Left ventricle myocardium inferior (tissue), 1 donor: Measurements from ENCODE around the gene PPP6R2. TPM values are rescaled to one million over a fixed set of nuclear protein-coding genes. Genes with fewer than 3 reads are reported as not detected.

ENCODE experiments used
- DNase-seq: peaks from one replicate; pipeline ENCODE4 v3.0.0-alpha.2; 2020
- H3K27ac ChIP-seq: fragments of 200-600 bp; replicated peaks from 2 replicates; pipeline ENCODE4 v1.8.0; 2021
- H3K27me3 ChIP-seq: fragments of 200-600 bp; 2 replicates; pipeline ENCODE4 v1.8.0; 2021; ENCODE audit warnings: low read depth
- H3K36me3 ChIP-seq: fragments of 200-600 bp; 2 replicates; pipeline ENCODE4 v1.8.0; 2021
- H3K4me1 ChIP-seq: fragments of 200-600 bp; 2 replicates; pipeline ENCODE4 v1.8.0; 2021
- H3K4me3 ChIP-seq: fragments of 200-600 bp; 2 replicates; pipeline ENCODE4 v1.8.0; 2021; ENCODE audit warnings: mild to moderate bottlenecking, moderate library complexity
- H3K9me3 ChIP-seq: fragments of 200-600 bp; replicated peaks from 2 replicates; pipeline ENCODE4 v1.8.0; 2021
- intact Hi-C: fragments of 100-400 bp; cut with micrococcal nuclease; formaldehyde crosslinking; loops from one replicate; pipeline ENCODE4 v1.11.0; 2022
- total RNA-seq: library from RNA; stranded (reverse); fragmentation: NEBNext Ultra II Directional; extraction: Animal tissue kit (Norgen Biotek cat#: 25700); gene quantifications from one replicate; pipeline ENCODE4 v1.2.1, GENCODE V29; 2021
- TF ChIP-seq, protein P1 (sequence below): fragments of 200-600 bp; IDR thresholded peaks from 2 replicates; pipeline ENCODE4 v1.8.0; 2021; ENCODE audit warnings: antibody characterized with exemption, mild to moderate bottlenecking, borderline replicate concordance
- donor health status: DM: no; HTN: yes; CAD: no; lungs with severe emphysema.

PPP6R2 gene
- total RNA-seq, 1 donor from 2014 or later, result 38.6 TPM

DNA sequence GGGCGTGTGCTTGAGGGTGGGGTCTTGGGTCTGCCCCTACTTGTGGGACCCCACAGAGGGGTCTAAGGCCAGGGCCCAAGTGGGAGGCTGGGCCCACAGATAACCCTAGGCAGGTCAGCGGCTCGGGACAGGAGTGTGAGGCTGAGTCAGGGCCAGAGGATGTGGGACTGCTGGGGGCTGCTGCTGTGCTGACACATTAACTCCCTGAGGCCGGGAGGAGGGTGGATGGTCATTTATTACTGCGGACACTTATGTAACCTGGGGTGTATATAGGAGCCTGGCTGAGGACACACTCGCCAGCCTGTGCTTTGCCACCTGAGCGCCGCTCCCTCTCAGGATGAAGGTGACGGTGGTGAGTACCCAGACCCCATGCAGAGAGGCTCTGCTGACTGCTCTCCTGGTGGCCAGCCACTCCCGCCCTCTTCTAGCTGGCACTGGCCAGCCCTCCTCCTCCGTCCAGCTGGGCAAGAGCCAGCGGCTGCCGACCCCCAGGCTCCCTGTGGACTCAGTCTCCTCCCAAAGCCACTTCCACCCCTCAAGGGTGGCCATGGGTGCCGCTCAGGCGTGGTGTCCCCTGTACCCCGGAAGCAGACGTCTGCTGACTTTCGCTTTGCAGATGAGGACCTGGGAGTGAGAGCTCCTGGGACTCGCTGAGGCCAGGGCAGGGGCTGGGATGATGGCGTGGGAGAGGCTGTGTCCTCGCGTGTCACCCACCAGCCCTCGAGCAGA, 143.6 kb downstream of the PPP6R2 start, which contains the start of gene MIOX:
TSS of gene MIOX (plus strand) at position 299 of the 729 bp plus-strand sequence. CDS start at position 338, 39 bp downstream.
- intact Hi-C loops, result no loop called here
- DNase-seq, result no peak

DNA sequence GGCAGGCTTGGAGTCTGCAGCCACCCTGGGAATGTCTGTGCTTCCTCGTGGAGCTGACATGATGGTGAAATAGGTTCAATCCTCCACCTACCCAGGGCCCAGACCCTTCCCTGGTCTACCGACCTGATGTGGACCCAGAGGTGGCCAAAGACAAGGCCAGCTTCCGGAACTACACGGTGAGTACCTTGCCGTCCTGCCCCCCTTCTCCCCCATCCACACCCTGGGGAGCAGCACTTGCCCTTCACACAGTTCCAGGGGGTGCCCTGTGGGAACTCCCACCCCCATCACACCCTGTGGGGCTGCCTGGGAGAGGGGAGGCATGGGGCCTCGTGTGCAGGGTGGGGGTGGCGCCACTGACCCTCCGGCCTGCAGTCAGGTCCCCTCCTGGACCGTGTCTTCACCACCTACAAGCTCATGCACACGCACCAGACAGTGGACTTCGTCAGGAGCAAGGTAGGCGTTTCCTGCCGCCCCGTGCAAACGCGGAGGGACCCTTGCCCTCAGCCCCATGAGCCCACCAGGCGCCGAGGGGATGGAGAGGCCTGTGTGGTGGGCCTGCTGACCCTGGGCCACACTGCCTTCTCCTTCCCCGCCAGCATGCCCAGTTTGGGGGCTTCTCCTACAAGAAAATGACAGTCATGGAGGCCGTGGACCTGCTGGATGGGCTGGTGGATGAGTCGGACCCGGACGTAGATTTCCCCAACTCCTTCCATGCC, 144.3 kb downstream of the PPP6R2 start:
- DNase-seq, result no peak
- Histone ChIP-seq H3K27me3 (peaks cover 72% of the 10 kb centered on the region), H3K9me3 (no peaks in the 10 kb centered on the region), H3K27ac (no peak overlapping the region), H3K4me3 (no peak overlapping the region), H3K4me1 (no peaks in the 10 kb centered on the region), H3K36me3 (no peaks in the 10 kb centered on the region)
- intact Hi-C loops, result no loop called here
- TF ChIP-seq, protein P1, sequence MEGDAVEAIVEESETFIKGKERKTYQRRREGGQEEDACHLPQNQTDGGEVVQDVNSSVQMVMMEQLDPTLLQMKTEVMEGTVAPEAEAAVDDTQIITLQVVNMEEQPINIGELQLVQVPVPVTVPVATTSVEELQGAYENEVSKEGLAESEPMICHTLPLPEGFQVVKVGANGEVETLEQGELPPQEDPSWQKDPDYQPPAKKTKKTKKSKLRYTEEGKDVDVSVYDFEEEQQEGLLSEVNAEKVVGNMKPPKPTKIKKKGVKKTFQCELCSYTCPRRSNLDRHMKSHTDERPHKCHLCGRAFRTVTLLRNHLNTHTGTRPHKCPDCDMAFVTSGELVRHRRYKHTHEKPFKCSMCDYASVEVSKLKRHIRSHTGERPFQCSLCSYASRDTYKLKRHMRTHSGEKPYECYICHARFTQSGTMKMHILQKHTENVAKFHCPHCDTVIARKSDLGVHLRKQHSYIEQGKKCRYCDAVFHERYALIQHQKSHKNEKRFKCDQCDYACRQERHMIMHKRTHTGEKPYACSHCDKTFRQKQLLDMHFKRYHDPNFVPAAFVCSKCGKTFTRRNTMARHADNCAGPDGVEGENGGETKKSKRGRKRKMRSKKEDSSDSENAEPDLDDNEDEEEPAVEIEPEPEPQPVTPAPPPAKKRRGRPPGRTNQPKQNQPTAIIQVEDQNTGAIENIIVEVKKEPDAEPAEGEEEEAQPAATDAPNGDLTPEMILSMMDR, result no peak

More for the DNA sequence above, 143.6 kb downstream of the PPP6R2 start, which contains the start of gene MIOX:
- peaks cover 6% of the 10 kb centered on the region for H3K4me1 ChIP-seq
- H3K9me3 ChIP-seq, result no peaks in the 10 kb centered on the region
- H3K4me3 ChIP-seq, result no peak within 1 kb of the TSS
- H3K27ac ChIP-seq, result no peak within 1 kb of the TSS
- peaks cover 79% of the 10 kb centered on the region for H3K27me3 ChIP-seq
- H3K36me3 ChIP-seq, result no peaks in the 10 kb centered on the region
- TF ChIP-seq, protein P1, result no peak

DNA sequence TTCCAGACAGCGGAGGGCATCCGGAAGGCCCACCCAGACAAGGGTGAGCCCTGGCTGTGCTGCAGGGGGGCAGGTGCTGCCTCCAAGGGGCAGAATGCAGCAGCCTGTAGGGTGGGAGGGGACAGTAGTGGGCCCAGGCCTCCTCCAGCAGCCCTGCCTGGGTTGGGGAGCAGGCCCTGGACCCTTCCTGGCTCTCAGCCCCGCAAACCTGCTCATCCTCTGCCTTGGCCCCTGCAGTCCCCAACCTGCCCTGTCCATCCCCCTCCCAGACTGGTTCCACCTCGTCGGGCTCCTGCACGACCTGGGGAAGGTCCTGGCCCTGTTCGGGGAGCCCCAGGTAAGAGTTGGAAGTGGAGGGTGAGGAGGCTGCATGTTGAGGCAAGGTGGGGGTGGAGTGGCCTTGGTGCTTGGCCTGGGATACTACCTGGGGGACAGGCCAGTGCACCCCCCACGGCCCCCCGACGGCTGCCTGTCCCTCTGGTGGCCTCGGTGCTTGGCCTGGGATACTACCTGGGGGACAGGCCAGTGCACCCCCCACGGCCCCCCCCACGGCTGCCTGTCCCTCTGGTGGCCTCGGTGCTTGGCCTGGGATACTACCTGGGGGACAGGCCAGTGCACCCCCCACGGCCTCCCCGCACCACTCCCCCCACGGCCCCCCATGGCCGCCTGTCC, 145.0 kb downstream of the PPP6R2 start:
- no peak for DNase-seq
- peaks cover 65% of the 10 kb centered on the region for H3K27me3 ChIP-seq
- H3K36me3 ChIP-seq, result no peaks in the 10 kb centered on the region
- no peak overlapping the region for H3K27ac ChIP-seq
- TF ChIP-seq, protein P1, result no peak
- no peak overlapping the region for H3K4me3 ChIP-seq
- H3K4me1 ChIP-seq, result no peaks in the 10 kb centered on the region
- intact Hi-C loops, result no loop called here
- H3K9me3 ChIP-seq, result no peaks in the 10 kb centered on the region

DNA sequence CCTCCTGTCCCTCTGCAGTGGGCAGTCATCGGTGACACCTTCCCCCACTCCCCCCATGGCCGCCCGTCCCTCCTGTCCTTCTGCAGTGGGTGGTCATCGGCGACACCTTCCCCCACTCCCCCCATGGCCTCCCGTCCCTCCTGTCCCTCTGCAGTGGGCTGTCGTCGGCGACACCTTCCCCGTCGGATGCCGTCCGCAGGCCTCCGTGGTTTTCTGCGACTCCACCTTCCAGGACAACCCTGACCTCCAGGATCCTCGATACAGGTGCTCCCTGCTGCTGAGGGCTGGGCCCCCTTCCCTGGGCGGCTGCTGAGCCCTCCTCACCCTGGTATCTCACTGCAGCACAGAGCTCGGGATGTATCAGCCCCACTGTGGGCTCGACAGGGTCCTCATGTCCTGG, 145.8 kb downstream of the PPP6R2 start:
- intact Hi-C loops, result no loop called here
- DNase-seq, result no peak

More for the DNA sequence above, 145.8 kb downstream of the PPP6R2 start:
- no peaks in the 10 kb centered on the region for H3K4me1 ChIP-seq
- no peak overlapping the region for H3K4me3 ChIP-seq
- H3K27me3 ChIP-seq, result peaks cover 58% of the 10 kb centered on the region
- H3K27ac ChIP-seq, result no peak overlapping the region
- no peaks in the 10 kb centered on the region for H3K36me3 ChIP-seq
- TF ChIP-seq, protein P1, result no peak
- H3K9me3 ChIP-seq, result no peaks in the 10 kb centered on the region
